Type B pancreatic cell (in vitro differentiated cells): ENCODE results near the gene RPS3. TPM values are rescaled to one million over a fixed set of nuclear protein-coding genes. Genes with fewer than 3 reads are reported as not detected.
"Not testable (repeated sequence)": the region's sequence is repeated elsewhere in the genome, so short reads cannot be mapped to it uniquely, and the experiment has no call there.

ENCODE experiments used
- DNase-seq: peaks from one replicate; pipeline ENCODE4 v3.0.0; 2021; ENCODE audit warnings: mixed read lengths; ENCODE audit not compliant: unreplicated experiment; ENCODE audit errors: extremely low spot score
- H3K27ac Mint-ChIP-seq: 2 replicates; pipeline ENCODE4 v1.8.0; 2021; ENCODE audit warnings: mild to moderate bottlenecking, mixed read lengths
- H3K27me3 Mint-ChIP-seq: 2 replicates; pipeline ENCODE4 v1.8.0; 2021; ENCODE audit warnings: mixed read lengths
- H3K36me3 Mint-ChIP-seq: 2 replicates; pipeline ENCODE4 v1.8.0; 2021; ENCODE audit warnings: mixed read lengths
- H3K4me1 Mint-ChIP-seq: one replicate; pipeline ENCODE4 v1.8.0; 2021; ENCODE audit warnings: mixed read lengths; ENCODE audit not compliant: unreplicated experiment
- H3K4me3 Mint-ChIP-seq: 2 replicates; pipeline ENCODE4 v1.8.0; 2021; ENCODE audit warnings: mild to moderate bottlenecking, mixed read lengths
- H3K9me3 Mint-ChIP-seq: 2 replicates; pipeline ENCODE4 v1.8.0; 2021; ENCODE audit warnings: mixed read lengths
- CTCF ChIP-seq: fragments of 200-600 bp; sonication (generic); conservative IDR thresholded peaks from 2 replicates; pipeline ENCODE4 v1.5.0; 2021; ENCODE audit warnings: antibody characterized with exemption, mild to moderate bottlenecking
- total RNA-seq: library from RNA; stranded (reverse); gene quantifications from 2 replicates; pipeline ENCODE4 v1.2.1, GENCODE V29; 2021; ENCODE audit warnings: low replicate concordance

Gene RPS3
- total RNA-seq, 1 donor from 2014 or later: 3,442 TPM

- no peak for DNase-seq
- Mint-ChIP-seq H3K4me1 (peaks cover 40% of the 10 kb centered on the region), H3K27ac (peak overlapping the region; percentile 71), H3K36me3 (peaks cover 65% of the 10 kb centered on the region), H3K9me3 (peaks cover 4% of the 10 kb centered on the region), H3K4me3 (peak overlapping the region; percentile 95), H3K27me3 (no peaks in the 10 kb centered on the region)
- no peak for TF ChIP-seq CTCF
Measured at GRCh38 chr11:75403983-75404658, 4.8 kb downstream of the RPS3 start.

- TF ChIP-seq CTCF: no peak
- H3K4me3 Mint-ChIP-seq: no peak overlapping the region
- no peaks in the 10 kb centered on the region for H3K27me3 Mint-ChIP-seq
- no peak overlapping the region for H3K27ac Mint-ChIP-seq
- peaks cover 4% of the 10 kb centered on the region for H3K9me3 Mint-ChIP-seq
- peaks cover 37% of the 10 kb centered on the region for H3K4me1 Mint-ChIP-seq
- DNase-seq: no peak
- peaks cover 54% of the 10 kb centered on the region for H3K36me3 Mint-ChIP-seq
Measured at GRCh38 chr11:75406338-75406777, 7.0 kb downstream of the RPS3 start.

GRCh38 chr11:75408957-75409219 is 9.6 kb downstream of the RPS3 start:
- TF ChIP-seq CTCF: no peak
- H3K4me3 Mint-ChIP-seq: no peak overlapping the region
- H3K27ac Mint-ChIP-seq: no peak overlapping the region
- H3K9me3 Mint-ChIP-seq: peaks cover 4% of the 10 kb centered on the region
- no peak for DNase-seq
- H3K27me3 Mint-ChIP-seq: no peaks in the 10 kb centered on the region
- peaks cover 36% of the 10 kb centered on the region for H3K36me3 Mint-ChIP-seq
- peaks cover 12% of the 10 kb centered on the region for H3K4me1 Mint-ChIP-seq

DNA sequence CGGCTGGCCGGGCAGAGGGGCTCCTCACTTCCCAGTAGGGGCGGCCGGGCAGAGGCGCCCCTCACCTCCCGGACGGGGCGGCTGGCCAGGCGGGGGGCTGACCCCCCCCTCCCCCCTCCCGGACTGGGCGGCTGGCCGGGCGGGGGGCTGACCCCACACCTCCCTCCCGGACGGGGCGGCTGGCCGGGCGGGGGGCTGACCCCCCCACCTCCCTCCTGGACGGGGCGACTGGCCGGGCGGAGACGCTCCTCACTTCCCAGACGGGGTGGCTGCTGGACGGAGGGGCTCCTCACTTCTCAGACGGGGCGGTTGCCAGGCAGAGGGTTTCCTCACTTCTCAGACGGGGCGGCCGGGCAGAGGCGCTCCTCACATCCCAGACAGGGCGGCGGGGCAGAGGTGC is 10.7 kb downstream of the RPS3 start:
- not testable (repeated sequence) for H3K4me1 Mint-ChIP-seq, DNase-seq, H3K9me3 Mint-ChIP-seq, H3K4me3 Mint-ChIP-seq, H3K27me3 Mint-ChIP-seq, H3K27ac Mint-ChIP-seq
- H3K36me3 Mint-ChIP-seq: peaks cover 34% of the 10 kb centered on the region

DNA sequence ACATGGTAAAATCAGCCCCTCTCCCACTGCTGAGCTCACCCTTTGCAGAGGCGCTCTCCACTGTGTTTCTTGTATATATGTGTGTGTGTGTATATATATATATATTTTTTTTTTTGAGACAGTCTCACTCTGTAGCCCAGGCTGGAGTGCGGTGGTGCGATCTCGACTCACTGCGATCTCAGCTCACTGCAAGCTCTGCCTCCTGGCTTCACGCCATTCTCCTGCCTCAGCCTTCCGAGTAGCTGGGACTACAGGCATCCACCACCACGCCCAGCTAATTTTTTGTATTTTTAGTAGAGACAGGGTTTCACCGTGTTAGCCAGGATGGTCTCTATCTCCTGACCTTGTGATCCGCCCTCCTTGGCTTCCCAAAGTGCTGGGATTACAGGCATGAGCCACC is 13.8 kb downstream of the RPS3 start:
- peaks cover 20% of the 10 kb centered on the region for H3K36me3 Mint-ChIP-seq

DNA sequence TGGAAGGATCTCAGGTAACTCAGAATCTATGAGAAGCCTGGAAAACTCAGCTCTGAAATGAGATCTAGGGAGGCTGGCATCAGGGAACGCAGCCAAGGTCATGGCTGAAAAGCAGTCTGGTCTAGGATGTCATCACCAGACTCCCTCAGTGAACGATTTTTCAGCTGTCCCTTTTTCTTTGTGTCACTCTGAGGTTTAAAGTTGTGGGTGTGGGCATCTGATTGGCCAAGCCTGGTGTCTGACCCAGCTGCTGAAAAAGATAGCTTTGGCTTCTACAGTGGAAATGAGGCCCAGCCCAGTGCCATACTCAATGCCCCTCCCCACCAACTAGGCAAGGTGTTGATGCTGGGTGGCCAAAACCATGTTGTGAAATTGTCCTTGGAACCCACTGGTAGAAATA is 14.5 kb downstream of the RPS3 start:
- Mint-ChIP-seq H3K4me1 (no peaks in the 10 kb centered on the region), H3K9me3 (no peaks in the 10 kb centered on the region), H3K27me3 (no peaks in the 10 kb centered on the region), H3K4me3 (no peak overlapping the region), H3K27ac (no peak overlapping the region), H3K36me3 (peaks cover 20% of the 10 kb centered on the region)
- DNase-seq: no peak
- no peak for TF ChIP-seq CTCF

More for the DNA sequence above, 13.8 kb downstream of the RPS3 start:
- H3K4me1 Mint-ChIP-seq, H3K4me3 Mint-ChIP-seq, H3K27ac Mint-ChIP-seq, H3K27me3 Mint-ChIP-seq, H3K9me3 Mint-ChIP-seq, DNase-seq: not testable (repeated sequence)
